ENCODE measurements around the gene OR6N1.

The OR6N1 gene

GRCh38 chr1:158728510-158729225 is 43.3 kb downstream of the OR6N1 start:
- TF ChIP-seq JUND (IDR thresholded peaks at IDR 0.05; ENCODE audit: low read depth), result no peak
- in situ Hi-C loops (cut with HindIII; ENCODE audit: low pct_unique_long_range_greater_than_20kb, low sequenced_read_pairs), result no loop called here
- no peak for DNase-seq (ENCODE audit: low read depth in 1 of 2, low spot score in 1 of 2)

- no peak for DNase-seq (ENCODE audit: low read depth in 1 of 2, low spot score in 1 of 2)
- in situ Hi-C loops (cut with HindIII; ENCODE audit: low pct_unique_long_range_greater_than_20kb, low sequenced_read_pairs), result no loop called here
- TF ChIP-seq JUND (IDR thresholded peaks at IDR 0.05; ENCODE audit: low read depth), result no peak
Measured at GRCh38 chr1:158724442-158724841, 47.6 kb downstream of the OR6N1 start.

- no peak for TF ChIP-seq JUND (IDR thresholded peaks at IDR 0.05; ENCODE audit: low read depth)
- in situ Hi-C loops (cut with HindIII; ENCODE audit: low pct_unique_long_range_greater_than_20kb, low sequenced_read_pairs), result no loop called here
- no peak for DNase-seq (ENCODE audit: low read depth in 1 of 2, low spot score in 1 of 2)
Measured at GRCh38 chr1:158720620-158721019, 51.4 kb downstream of the OR6N1 start, which contains the start of gene OR6K3. Gene OR6K3, minus strand, starts transcription at chr1:158720720. Its CDS starts 2,605 bp downstream, at chr1:158718115.

- DNase-seq (ENCODE audit: low read depth in 1 of 2, low spot score in 1 of 2), result no peak
- in situ Hi-C loops (cut with HindIII; ENCODE audit: low pct_unique_long_range_greater_than_20kb, low sequenced_read_pairs), result no loop called here
- no peak for TF ChIP-seq JUND (IDR thresholded peaks at IDR 0.05; ENCODE audit: low read depth)
Measured at GRCh38 chr1:158719664-158720063, 52.3 kb downstream of the OR6N1 start.

- TF ChIP-seq JUND (IDR thresholded peaks at IDR 0.05; ENCODE audit: low read depth), result no peak
- in situ Hi-C loops (cut with HindIII; ENCODE audit: low pct_unique_long_range_greater_than_20kb, low sequenced_read_pairs), result no loop called here
- no peak for DNase-seq (ENCODE audit: low read depth in 1 of 2, low spot score in 1 of 2)
Measured at GRCh38 chr1:158717344-158717743, 54.7 kb downstream of the OR6N1 start.

GRCh38 chr1:158716335-158716734 is 55.7 kb downstream of the OR6N1 start:
- in situ Hi-C loops (cut with HindIII; ENCODE audit: low pct_unique_long_range_greater_than_20kb, low sequenced_read_pairs), result no loop called here
- no peak for TF ChIP-seq JUND (IDR thresholded peaks at IDR 0.05; ENCODE audit: low read depth)
- no peak for DNase-seq (ENCODE audit: low read depth in 1 of 2, low spot score in 1 of 2)

GRCh38 chr1:158714754-158715153 is 57.2 kb downstream of the OR6N1 start:
- DNase-seq (ENCODE audit: low read depth in 1 of 2, low spot score in 1 of 2), result no peak
- in situ Hi-C loops (cut with HindIII; ENCODE audit: low pct_unique_long_range_greater_than_20kb, low sequenced_read_pairs), result no loop called here
- no peak for TF ChIP-seq JUND (IDR thresholded peaks at IDR 0.05; ENCODE audit: low read depth)

Measured in T47D (cell line).